AG04449 (cell line): ENCODE measurements around the gene NPW.

ENCODE experiments used
- CTCF ChIA-PET: fragments of 350-600 bp; formaldehyde crosslinking; extraction: SDS; loops from one replicate; lab custom pipeline; 2021; ENCODE audit warnings: antibody characterized with exemption; lab: Yijun Ruan, JAX
- POLR2A ChIA-PET: fragments of 400-600, 350-600 bp; formaldehyde crosslinking; extraction: SDS; loops from one replicate; lab custom pipeline; 2020; ENCODE audit warnings: antibody characterized with exemption, inconsistent platforms; lab: Yijun Ruan, JAX
- DNase-seq: peaks from one replicate; pipeline ENCODE4 v3.0.0-alpha.2; 2010; ENCODE audit warnings: low read depth, low spot score
- H3K4me3 ChIP-seq: 2 replicates; pipeline ENCODE4 v1.5.1; 2011; ENCODE audit warnings: low read depth, mild to moderate bottlenecking, control low read depth, low read length
- TF ChIP-seq, protein P1 (sequence below): IDR thresholded peaks from one replicate; pipeline ENCODE4 v1.5.1; 2011; ENCODE audit warnings: mild to moderate bottlenecking, moderate library complexity, low read length, control low read depth, inconsistent platforms; ENCODE audit not compliant: insufficient read depth; ENCODE audit errors: missing control alignments

Gene NPW

DNA sequence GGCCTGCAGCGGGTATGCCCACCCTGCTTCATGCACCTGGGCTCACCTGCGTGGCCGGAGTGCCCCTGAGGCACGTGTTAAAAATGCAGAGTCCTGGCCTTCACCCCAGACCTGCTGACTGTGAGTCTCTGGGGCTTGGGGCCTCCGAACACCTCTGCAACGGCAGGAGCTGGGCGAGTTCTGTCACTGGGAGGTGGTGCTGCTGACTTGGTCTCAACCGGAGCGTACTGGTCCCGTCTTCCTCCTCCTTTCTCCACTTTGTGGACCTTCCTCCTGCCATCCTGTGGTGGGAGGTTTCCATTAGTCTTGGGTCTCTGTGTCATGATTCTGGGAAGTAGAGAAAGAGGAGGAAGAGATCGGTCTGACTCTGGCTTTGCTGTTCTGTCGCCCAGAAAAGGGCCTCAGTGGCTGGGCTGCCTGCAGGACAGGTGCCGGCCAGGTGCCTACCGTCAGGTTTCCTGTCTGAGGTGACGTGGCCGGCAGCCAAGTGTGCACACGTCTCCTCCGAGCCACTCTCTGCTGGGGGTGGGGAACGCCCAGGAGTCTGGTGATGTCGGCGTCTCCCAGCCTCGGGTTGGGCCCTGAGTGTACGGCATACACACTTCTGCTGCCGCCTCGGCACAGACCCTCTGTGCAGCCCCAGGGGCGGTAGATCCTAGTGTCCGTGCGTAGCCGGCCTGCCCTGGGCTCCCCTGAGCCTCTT lies 35.1 kb downstream of the NPW start:
- TF ChIP-seq, protein P1, sequence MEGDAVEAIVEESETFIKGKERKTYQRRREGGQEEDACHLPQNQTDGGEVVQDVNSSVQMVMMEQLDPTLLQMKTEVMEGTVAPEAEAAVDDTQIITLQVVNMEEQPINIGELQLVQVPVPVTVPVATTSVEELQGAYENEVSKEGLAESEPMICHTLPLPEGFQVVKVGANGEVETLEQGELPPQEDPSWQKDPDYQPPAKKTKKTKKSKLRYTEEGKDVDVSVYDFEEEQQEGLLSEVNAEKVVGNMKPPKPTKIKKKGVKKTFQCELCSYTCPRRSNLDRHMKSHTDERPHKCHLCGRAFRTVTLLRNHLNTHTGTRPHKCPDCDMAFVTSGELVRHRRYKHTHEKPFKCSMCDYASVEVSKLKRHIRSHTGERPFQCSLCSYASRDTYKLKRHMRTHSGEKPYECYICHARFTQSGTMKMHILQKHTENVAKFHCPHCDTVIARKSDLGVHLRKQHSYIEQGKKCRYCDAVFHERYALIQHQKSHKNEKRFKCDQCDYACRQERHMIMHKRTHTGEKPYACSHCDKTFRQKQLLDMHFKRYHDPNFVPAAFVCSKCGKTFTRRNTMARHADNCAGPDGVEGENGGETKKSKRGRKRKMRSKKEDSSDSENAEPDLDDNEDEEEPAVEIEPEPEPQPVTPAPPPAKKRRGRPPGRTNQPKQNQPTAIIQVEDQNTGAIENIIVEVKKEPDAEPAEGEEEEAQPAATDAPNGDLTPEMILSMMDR, result no peak
- CTCF ChIA-PET, result interaction anchor here (1.1 to 3.1 kb wide), 4 partner anchors 7 to 31 kb away, joined by 3 to 50 read pairs (median 8); partner anchors contain the start of genes NTHL1 and TSC2
- POLR2A ChIA-PET, result no interaction called here

DNA sequence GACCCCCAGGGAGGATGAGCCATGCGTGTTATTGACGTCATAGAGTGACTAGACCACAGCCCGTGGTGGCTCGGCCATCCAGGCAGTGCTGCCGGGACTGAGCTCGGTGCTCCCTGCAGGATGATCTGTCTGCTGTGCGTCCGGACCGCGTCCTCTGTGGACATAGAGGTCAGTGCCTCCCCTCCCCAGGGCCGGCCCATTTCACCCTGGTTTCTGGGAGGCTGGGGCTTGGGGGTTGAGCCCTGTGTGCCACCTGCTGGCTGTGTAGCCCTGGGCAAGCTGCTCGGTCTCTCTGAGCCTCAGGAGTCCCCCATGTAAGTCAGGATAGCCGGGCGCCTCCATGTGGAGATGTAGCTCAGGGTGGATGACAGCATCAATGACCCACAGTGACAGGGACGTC lies 36.5 kb downstream of the NPW start:
- DNase-seq, result no peak
- ChIA-PET CTCF (interaction anchor here (1.1 to 3.1 kb wide), 6 partner anchors 9 to 84 kb away, joined by 3 to 50 read pairs (median 12); partner anchors contain the start of genes NHERF2, NPW, NTHL1 and TSC2), POLR2A (interaction anchor here (0.9 kb wide), 1 partner anchor 95 kb away, joined by 3 read pairs; no protein-coding TSS in a partner anchor)
- H3K4me3 ChIP-seq, result no peak overlapping the region
- TF ChIP-seq, protein P1, result peak; percentile 33

More for the DNA sequence above, 35.1 kb downstream of the NPW start:
- no peak for DNase-seq
- no peak overlapping the region for H3K4me3 ChIP-seq

DNA sequence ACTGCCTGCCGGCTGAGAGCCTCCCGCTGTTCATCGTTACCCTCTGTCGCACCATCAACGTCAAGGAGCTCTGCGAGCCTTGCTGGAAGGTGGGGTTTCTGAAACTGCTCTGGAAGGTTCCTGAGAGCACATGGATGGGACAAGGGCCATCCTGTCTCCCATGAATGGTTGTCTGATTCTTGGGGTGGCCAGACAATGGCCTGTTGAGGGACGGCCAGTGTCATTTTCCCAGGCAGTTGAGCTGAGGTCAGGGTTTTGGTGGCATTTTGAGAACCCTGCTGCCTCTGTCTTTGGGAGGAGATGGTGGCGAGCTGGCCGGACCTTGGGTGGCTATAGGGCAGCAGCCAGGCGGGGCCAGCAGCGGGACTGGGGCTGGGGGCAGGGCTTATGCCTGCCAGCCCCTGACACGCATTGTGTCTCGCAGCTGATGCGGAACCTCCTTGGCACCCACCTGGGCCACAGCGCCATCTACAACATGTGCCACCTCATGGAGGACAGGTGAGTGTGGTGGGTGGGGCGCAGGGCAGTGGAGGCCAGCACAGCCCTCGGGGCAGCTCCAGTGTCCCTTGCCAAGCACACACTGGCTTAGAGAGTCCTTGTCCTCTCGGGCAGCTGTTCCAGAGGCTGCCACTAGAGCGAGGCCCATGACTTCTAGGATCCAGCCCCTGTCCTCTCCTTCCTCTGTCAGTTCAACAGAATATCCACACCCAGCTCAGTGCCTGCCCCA lies 37.3 kb downstream of the NPW start:
- no peak for DNase-seq

DNA sequence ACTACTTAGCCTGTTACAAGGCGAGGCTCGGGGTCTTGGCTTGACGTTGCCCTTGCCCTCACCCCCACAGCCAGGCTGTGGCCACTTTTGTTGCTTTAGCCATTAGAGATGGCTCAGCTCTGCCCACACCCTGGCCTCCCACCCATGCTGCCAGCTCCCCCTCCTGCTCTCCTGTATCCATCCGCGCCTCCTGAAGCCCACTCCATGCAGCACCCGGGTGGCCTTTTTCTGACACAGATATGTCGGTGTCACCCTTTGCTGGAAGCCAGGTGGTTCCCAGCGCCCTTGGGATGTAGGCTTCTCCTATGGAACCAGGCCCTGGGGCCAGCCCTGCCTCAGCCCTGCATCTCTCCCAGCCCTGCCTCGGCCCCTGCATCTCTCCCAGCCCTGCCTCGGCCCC lies 37.9 kb downstream of the NPW start:
- ChIA-PET POLR2A (interaction anchor here (0.7 kb wide), 1 partner anchor 90 kb away, joined by 3 read pairs; no protein-coding TSS in a partner anchor), CTCF (interaction anchor here (1.1 to 3.1 kb wide), 6 partner anchors 10 to 83 kb away, joined by 3 to 50 read pairs (median 12); partner anchors contain the start of genes NHERF2, NTHL1 and TSC2)

More for the DNA sequence above, 37.3 kb downstream of the NPW start:
- CTCF ChIA-PET, result interaction anchor here (0.8 to 3.1 kb wide), 8 partner anchors 10 to 84 kb away, joined by 3 to 50 read pairs (median 8); partner anchors contain the start of genes NHERF2, NPW, NTHL1 and TSC2
- TF ChIP-seq, protein P1, result no peak
- no peak overlapping the region for H3K4me3 ChIP-seq
- POLR2A ChIA-PET, result interaction anchor here (0.7 kb wide), 1 partner anchor 91 kb away, joined by 3 read pairs; no protein-coding TSS in a partner anchor

DNA sequence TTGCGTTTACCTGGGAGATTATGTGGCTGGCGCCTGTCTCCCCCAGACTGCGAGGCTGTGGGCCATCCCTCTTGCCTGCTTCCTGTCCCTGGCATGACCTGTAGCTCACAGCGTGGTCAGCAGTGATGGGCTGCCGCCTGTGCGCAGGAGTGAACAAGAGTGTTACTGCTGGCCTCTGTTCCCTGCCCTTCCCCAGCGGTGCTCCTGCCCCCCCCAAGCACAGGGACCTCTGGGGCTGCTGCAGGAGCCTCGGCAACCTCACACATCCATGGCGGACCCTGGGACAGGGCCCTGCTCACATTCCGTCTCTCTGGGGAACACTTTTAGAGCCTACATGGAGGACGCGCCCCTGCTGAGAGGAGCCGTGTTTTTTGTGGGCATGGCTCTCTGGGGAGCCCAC lies 38.8 kb downstream of the NPW start:
- TF ChIP-seq, protein P1, result no peak
- POLR2A ChIA-PET, result no interaction called here
- DNase-seq, result no peak
- CTCF ChIA-PET, result interaction anchor here (1.7 to 1.9 kb wide), 2 partner anchors 10 to 36 kb away, joined by 4 read pairs; partner anchors contain the start of genes NTHL1 and TSC2
- H3K4me3 ChIP-seq, result no peak overlapping the region

More for the DNA sequence above, 37.9 kb downstream of the NPW start:
- DNase-seq, result no peak
- H3K4me3 ChIP-seq, result no peak overlapping the region
- TF ChIP-seq, protein P1, result no peak
